SK-N-SH treated with all-trans-retinoic acid at 6 μM for 48 hours (cell line): Measurements from ENCODE around the gene GNG2.

Experiments
- ATAC-seq: fragments of 200-7000 bp; cut with Tn5 transposase; 3 replicates; pipeline ENCODE4 v1.9.1; 2020; ENCODE audit warnings: mild to moderate bottlenecking, moderate library complexity
- BACH2 ChIP-seq: fragments of 250-450 bp; sonication (Bioruptor Pico); IDR thresholded peaks from 2 replicates; pipeline ENCODE4 v1.9.0; 2021; ENCODE audit warnings: mild to moderate bottlenecking, borderline replicate concordance
- CSDC2 ChIP-seq: fragments of 250-450 bp; sonication (Bioruptor Pico); IDR thresholded peaks from 2 replicates; pipeline ENCODE4 v1.5.0; 2020; ENCODE audit warnings: mild to moderate bottlenecking, moderate library complexity
- ESRRG ChIP-seq: fragments of 250-450 bp; sonication (Bioruptor Pico); IDR thresholded peaks from 2 replicates; pipeline ENCODE4 v1.6.1; 2021; ENCODE audit warnings: mild to moderate bottlenecking
- GLIS3 ChIP-seq: fragments of 250-450 bp; sonication (Bioruptor Pico); IDR thresholded peaks from 2 replicates; pipeline ENCODE4 v1.5.0; 2020; ENCODE audit warnings: mild to moderate bottlenecking, moderate library complexity
- ISL1 ChIP-seq: fragments of 250-450 bp; sonication (Bioruptor Pico); IDR thresholded peaks from 2 replicates; pipeline ENCODE4 v2.1.2; 2022; ENCODE audit warnings: mild to moderate bottlenecking, moderate library complexity
- OSR1 ChIP-seq: fragments of 250-450 bp; sonication (Bioruptor Pico); IDR thresholded peaks from 2 replicates; pipeline ENCODE4 v1.8.0; 2022; ENCODE audit warnings: moderate library complexity, mild to moderate bottlenecking, inconsistent platforms
- RARB ChIP-seq: fragments of 250-450 bp; sonication (Bioruptor Pico); IDR thresholded peaks from 2 replicates; pipeline ENCODE4 v1.8.0; 2021; ENCODE audit warnings: mild to moderate bottlenecking, moderate library complexity
- SNAI2 ChIP-seq: fragments of 250-450 bp; sonication (Bioruptor Pico); IDR thresholded peaks from 2 replicates; pipeline ENCODE4 v1.5.0; 2020; ENCODE audit warnings: mild to moderate bottlenecking, moderate library complexity
- TCF4 ChIP-seq: fragments of 250-450 bp; sonication (Bioruptor Pico); IDR thresholded peaks from 2 replicates; pipeline ENCODE4 v1.8.0; 2021; ENCODE audit warnings: mild to moderate bottlenecking, moderate library complexity, borderline replicate concordance
- TOX ChIP-seq: fragments of 250-450 bp; sonication (Bioruptor Pico); IDR thresholded peaks from 2 replicates; pipeline ENCODE4 v1.8.0; 2021; ENCODE audit warnings: mild to moderate bottlenecking, moderate library complexity, borderline replicate concordance
- ZFP3 ChIP-seq: fragments of 250-450 bp; sonication (Bioruptor Pico); IDR thresholded peaks from 2 replicates; pipeline ENCODE4 v1.5.0; 2020; ENCODE audit warnings: mild to moderate bottlenecking, moderate library complexity
- ZFP30 ChIP-seq: fragments of 450-650 bp; formaldehyde crosslinking; IDR thresholded peaks from 2 replicates; pipeline ENCODE4 v1.5.0; 2022; ENCODE audit warnings: mild to moderate bottlenecking, moderate library complexity
- ZNF565 ChIP-seq: fragments of 450-650 bp; formaldehyde crosslinking; conservative IDR thresholded peaks from 2 replicates; pipeline ENCODE4 v1.5.0; 2020; ENCODE audit warnings: low read depth, mild to moderate bottlenecking, moderate library complexity
- ZNF70 ChIP-seq: fragments of 450-650 bp; formaldehyde crosslinking; IDR thresholded peaks from 2 replicates; pipeline ENCODE4 v1.5.0; 2020; ENCODE audit warnings: mild to moderate bottlenecking, moderate library complexity
- ZNF8 ChIP-seq: fragments of 450-650 bp; formaldehyde crosslinking; IDR thresholded peaks from 2 replicates; pipeline ENCODE4 v1.5.0; 2020; ENCODE audit warnings: mild to moderate bottlenecking, moderate library complexity
- TF ChIP-seq, protein P1 (sequence below): fragments of 250-450 bp; sonication (Bioruptor Pico); IDR thresholded peaks from 2 replicates; pipeline ENCODE4 v1.5.1; 2020; ENCODE audit warnings: low read depth, mild to moderate bottlenecking, moderate library complexity
- TF ChIP-seq, protein P2 (sequence below): fragments of 250-450 bp; sonication (Bioruptor Pico); IDR thresholded peaks from 2 replicates; pipeline ENCODE4 v1.8.0; 2020; ENCODE audit warnings: mild to moderate bottlenecking, moderate library complexity, borderline replicate concordance
- TF ChIP-seq, protein P3 (sequence below): fragments of 250-450 bp; sonication (Bioruptor Pico); IDR thresholded peaks from 2 replicates; pipeline ENCODE4 v1.5.1; 2021; ENCODE audit warnings: mild to moderate bottlenecking, moderate library complexity
- TF ChIP-seq, protein P4 (sequence below): fragments of 250-450 bp; sonication (Bioruptor Pico); IDR thresholded peaks from 2 replicates; pipeline ENCODE4 v1.8.0; 2021; ENCODE audit warnings: low read depth, mild to moderate bottlenecking, moderate library complexity, borderline replicate concordance
- TF ChIP-seq, protein P5 (sequence below): fragments of 250-450 bp; sonication (Bioruptor Pico); IDR thresholded peaks from 2 replicates; pipeline ENCODE4 v1.5.0; 2020; ENCODE audit warnings: mild to moderate bottlenecking, moderate library complexity

GNG2 gene

DNA sequence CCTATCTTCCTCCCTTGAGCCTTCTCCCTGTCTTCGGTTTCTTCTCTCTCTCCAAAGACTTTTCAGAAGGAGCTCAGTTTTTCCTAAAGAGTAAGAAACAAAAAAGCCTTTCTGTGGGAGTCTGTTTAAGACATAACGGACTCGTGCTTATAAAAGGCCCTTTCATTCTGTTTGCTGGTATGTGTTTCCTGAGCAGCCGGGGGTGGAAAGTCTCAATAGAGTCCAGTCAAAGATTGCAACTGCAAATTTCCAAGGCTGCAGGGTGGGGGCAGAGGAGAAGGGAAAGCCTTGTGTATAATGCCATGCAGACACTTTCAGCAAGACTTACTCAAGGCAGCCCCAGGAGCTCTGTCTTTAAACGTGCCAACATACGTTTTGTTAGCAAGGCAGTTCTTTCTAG, 62.2 kb downstream of the GNG2 start:
- TF ChIP-seq ZFP3 (CRISPR knock-in tag): no peak
- no peak for TF ChIP-seq ZNF8 (CRISPR knock-in tag)
- TF ChIP-seq, protein P1, sequence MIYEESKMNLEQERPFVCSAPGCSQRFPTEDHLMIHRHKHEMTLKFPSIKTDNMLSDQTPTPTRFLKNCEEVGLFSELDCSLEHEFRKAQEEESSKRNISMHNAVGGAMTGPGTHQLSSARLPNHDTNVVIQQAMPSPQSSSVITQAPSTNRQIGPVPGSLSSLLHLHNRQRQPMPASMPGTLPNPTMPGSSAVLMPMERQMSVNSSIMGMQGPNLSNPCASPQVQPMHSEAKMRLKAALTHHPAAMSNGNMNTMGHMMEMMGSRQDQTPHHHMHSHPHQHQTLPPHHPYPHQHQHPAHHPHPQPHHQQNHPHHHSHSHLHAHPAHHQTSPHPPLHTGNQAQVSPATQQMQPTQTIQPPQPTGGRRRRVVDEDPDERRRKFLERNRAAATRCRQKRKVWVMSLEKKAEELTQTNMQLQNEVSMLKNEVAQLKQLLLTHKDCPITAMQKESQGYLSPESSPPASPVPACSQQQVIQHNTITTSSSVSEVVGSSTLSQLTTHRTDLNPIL (CRISPR knock-in tag): no peak
- TF ChIP-seq, protein P2, sequence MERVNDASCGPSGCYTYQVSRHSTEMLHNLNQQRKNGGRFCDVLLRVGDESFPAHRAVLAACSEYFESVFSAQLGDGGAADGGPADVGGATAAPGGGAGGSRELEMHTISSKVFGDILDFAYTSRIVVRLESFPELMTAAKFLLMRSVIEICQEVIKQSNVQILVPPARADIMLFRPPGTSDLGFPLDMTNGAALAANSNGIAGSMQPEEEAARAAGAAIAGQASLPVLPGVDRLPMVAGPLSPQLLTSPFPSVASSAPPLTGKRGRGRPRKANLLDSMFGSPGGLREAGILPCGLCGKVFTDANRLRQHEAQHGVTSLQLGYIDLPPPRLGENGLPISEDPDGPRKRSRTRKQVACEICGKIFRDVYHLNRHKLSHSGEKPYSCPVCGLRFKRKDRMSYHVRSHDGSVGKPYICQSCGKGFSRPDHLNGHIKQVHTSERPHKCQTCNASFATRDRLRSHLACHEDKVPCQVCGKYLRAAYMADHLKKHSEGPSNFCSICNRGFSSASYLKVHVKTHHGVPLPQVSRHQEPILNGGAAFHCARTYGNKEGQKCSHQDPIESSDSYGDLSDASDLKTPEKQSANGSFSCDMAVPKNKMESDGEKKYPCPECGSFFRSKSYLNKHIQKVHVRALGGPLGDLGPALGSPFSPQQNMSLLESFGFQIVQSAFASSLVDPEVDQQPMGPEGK (CRISPR knock-in tag): no peak
- no peak for TF ChIP-seq TOX (CRISPR knock-in tag)
- TF ChIP-seq ESRRG (CRISPR knock-in tag): no peak
- TF ChIP-seq ISL1 (CRISPR knock-in tag): no peak
- no peak for TF ChIP-seq SNAI2
- no peak for TF ChIP-seq CSDC2 (CRISPR knock-in tag)
- no peak for TF ChIP-seq GLIS3 (CRISPR knock-in tag)
- TF ChIP-seq RARB (CRISPR knock-in tag): no peak
- TF ChIP-seq ZNF70: no peak
- no peak for TF ChIP-seq BACH2 (CRISPR knock-in tag)
- no peak for TF ChIP-seq ZNF565 (CRISPR knock-in tag)
- no peak for TF ChIP-seq OSR1
- no peak for TF ChIP-seq TCF4
- TF ChIP-seq, protein P3, sequence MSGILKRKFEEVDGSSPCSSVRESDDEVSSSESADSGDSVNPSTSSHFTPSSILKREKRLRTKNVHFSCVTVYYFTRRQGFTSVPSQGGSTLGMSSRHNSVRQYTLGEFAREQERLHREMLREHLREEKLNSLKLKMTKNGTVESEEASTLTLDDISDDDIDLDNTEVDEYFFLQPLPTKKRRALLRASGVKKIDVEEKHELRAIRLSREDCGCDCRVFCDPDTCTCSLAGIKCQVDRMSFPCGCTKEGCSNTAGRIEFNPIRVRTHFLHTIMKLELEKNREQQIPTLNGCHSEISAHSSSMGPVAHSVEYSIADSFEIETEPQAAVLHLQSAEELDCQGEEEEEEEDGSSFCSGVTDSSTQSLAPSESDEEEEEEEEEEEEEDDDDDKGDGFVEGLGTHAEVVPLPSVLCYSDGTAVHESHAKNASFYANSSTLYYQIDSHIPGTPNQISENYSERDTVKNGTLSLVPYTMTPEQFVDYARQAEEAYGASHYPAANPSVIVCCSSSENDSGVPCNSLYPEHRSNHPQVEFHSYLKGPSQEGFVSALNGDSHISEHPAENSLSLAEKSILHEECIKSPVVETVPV (CRISPR knock-in tag): no peak
- TF ChIP-seq ZFP30: no peak
- TF ChIP-seq, protein P4, sequence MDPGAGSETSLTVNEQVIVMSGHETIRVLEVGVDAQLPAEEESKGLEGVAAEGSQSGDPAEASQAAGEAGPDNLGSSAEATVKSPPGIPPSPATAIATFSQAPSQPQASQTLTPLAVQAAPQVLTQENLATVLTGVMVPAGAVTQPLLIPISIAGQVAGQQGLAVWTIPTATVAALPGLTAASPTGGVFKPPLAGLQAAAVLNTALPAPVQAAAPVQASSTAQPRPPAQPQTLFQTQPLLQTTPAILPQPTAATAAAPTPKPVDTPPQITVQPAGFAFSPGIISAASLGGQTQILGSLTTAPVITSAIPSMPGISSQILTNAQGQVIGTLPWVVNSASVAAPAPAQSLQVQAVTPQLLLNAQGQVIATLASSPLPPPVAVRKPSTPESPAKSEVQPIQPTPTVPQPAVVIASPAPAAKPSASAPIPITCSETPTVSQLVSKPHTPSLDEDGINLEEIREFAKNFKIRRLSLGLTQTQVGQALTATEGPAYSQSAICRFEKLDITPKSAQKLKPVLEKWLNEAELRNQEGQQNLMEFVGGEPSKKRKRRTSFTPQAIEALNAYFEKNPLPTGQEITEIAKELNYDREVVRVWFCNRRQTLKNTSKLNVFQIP (CRISPR knock-in tag): no peak
- ATAC-seq: no peak

DNA sequence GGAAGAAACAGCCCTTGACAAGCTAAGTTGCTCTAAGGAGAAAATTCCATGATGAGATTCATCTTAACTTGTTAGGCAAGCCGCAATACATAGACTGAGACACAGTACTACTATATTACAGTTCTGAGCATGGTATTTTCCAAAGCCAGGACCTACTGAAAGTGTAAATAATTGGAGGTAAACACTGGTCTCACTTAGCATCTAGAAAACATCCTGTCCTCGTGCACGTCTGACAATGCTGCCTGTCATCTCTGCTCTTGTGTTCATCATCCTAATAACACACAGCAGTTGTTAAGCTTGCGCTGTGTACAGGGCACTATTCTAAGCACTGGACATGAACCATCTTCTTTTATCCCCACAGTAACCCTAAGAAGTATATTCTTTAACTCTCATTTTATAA, 64.2 kb downstream of the GNG2 start:
- TF ChIP-seq ESRRG (CRISPR knock-in tag) (no peak), TCF4 (no peak), ZNF565 (CRISPR knock-in tag) (no peak), ISL1 (CRISPR knock-in tag) (no peak), CSDC2 (CRISPR knock-in tag) (no peak), RARB (CRISPR knock-in tag) (no peak), BACH2 (CRISPR knock-in tag) (no peak), SNAI2 (no peak), ZFP30 (no peak)
- TF ChIP-seq, protein P5, sequence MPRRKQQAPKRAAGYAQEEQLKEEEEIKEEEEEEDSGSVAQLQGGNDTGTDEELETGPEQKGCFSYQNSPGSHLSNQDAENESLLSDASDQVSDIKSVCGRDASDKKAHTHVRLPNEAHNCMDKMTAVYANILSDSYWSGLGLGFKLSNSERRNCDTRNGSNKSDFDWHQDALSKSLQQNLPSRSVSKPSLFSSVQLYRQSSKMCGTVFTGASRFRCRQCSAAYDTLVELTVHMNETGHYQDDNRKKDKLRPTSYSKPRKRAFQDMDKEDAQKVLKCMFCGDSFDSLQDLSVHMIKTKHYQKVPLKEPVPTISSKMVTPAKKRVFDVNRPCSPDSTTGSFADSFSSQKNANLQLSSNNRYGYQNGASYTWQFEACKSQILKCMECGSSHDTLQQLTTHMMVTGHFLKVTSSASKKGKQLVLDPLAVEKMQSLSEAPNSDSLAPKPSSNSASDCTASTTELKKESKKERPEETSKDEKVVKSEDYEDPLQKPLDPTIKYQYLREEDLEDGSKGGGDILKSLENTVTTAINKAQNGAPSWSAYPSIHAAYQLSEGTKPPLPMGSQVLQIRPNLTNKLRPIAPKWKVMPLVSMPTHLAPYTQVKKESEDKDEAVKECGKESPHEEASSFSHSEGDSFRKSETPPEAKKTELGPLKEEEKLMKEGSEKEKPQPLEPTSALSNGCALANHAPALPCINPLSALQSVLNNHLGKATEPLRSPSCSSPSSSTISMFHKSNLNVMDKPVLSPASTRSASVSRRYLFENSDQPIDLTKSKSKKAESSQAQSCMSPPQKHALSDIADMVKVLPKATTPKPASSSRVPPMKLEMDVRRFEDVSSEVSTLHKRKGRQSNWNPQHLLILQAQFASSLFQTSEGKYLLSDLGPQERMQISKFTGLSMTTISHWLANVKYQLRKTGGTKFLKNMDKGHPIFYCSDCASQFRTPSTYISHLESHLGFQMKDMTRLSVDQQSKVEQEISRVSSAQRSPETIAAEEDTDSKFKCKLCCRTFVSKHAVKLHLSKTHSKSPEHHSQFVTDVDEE (CRISPR knock-in tag): no peak
- TF ChIP-seq, protein P2 (CRISPR knock-in tag): no peak
- TF ChIP-seq, protein P3 (CRISPR knock-in tag): no peak
- no peak for ATAC-seq
